K562 (cell line): Measurements from ENCODE around the gene STXBP6. TPM values are rescaled to one million over a fixed set of nuclear protein-coding genes. Genes with fewer than 3 reads are reported as not detected.

Experiments
- ATAC-seq: fragments of 200-7000 bp; cut with Tn5 transposase; 3 replicates; pipeline ENCODE4 v1.9.1; 2020; ENCODE audit warnings: moderate library complexity
- BruUV-seq: library from RNA; stranded (reverse); fragments of 400-500 nt; replicated peaks from 2 replicates; lab custom pipeline; 2021; lab: Mats Ljungman, UMichigan
- CTCF ChIA-PET: fragments of 300-600 bp; formaldehyde crosslinking; extraction: SDS; loops from one replicate; lab custom pipeline; 2021; ENCODE audit warnings: low intra/inter-chr PET ratio; lab: Yijun Ruan, JAX
- POLR2A ChIA-PET: fragments of 300-600, 350-650 bp; sonication (Branson Sonifier 250); formaldehyde crosslinking; extraction: SDS; loops from one replicate; lab custom pipeline; 2021; ENCODE audit warnings: antibody characterized with exemption, inconsistent platforms; lab: Yijun Ruan, JAX
- DNase-seq, 4 experiments: peaks; one replicate each; pipeline versions ENCODE4 v3.0.0 to v3.0.0-alpha.2; 2011 to 2018; ENCODE audit warnings: low spot score in 3 of 4, mixed read lengths in 3 of 4; ENCODE audit errors: extremely low read depth in 1 of 4
- FAIRE-seq: peaks from 2 replicates; lab custom pipeline; 2011; peaks lifted over from hg19 to GRCh38; lab: Jason Lieb, UNC
- H2AFZ ChIP-seq: 2 replicates; pipeline ENCODE4 v1.6.0; 2011; ENCODE audit warnings: low read depth, low read length, control low read depth, inconsistent platforms
- H3K27ac ChIP-seq: fragments of 200-600 bp; 3 replicates; pipeline ENCODE4 v1.8.0; 2011; ENCODE audit warnings: low read depth, mild to moderate bottlenecking, control low read depth, inconsistent platforms, low read length, moderate library complexity, mixed read lengths; ENCODE audit errors: extremely low read depth
- H3K27me3 ChIP-seq, 2 experiments: fragments of 300-600 bp in 1 of 2; 2 replicates in 1 of 2; 3 replicates in 1 of 2; pipeline versions ENCODE4 v1.6.0 to v1.8.0; 2011; ENCODE audit warnings: inconsistent platforms in 2 of 2, low read length in 2 of 2, mild to moderate bottlenecking in 1 of 2, mixed read lengths in 1 of 2, moderate library complexity in 1 of 2; ENCODE audit not compliant: control insufficient read depth in 2 of 2, insufficient read depth in 2 of 2
- H3K36me3 ChIP-seq: fragments of 300-600 bp; 3 replicates; pipeline ENCODE4 v1.8.0; 2011; ENCODE audit warnings: mild to moderate bottlenecking, low read length, inconsistent platforms; ENCODE audit not compliant: control insufficient read depth, insufficient read depth
- H3K4me1 ChIP-seq, 2 experiments: fragments of 200-600 bp in 1 of 2; replicated peaks in 1 of 2; 2 replicates in 1 of 2; 3 replicates in 1 of 2; pipeline versions ENCODE4 v1.5.1 to v1.8.0; 2011; ENCODE audit warnings: inconsistent platforms in 2 of 2, low read length in 2 of 2, mild to moderate bottlenecking in 1 of 2, mixed read lengths in 1 of 2, moderate library complexity in 1 of 2; ENCODE audit not compliant: control insufficient read depth in 2 of 2, insufficient read depth in 2 of 2
- H3K4me2 ChIP-seq: 2 replicates; pipeline ENCODE4 v1.6.1; 2011; ENCODE audit warnings: low read length, control low read depth, inconsistent platforms, mixed read lengths; ENCODE audit not compliant: insufficient read depth
- H3K4me3 ChIP-seq: fragments of 200-600 bp; sonication (generic), shearing (Covaris generic); 2 replicates; pipeline ENCODE4 v1.5.1; 2016; ENCODE audit warnings: control low read depth, inconsistent platforms
- H3K79me2 ChIP-seq: fragments of 200-600 bp; 3 replicates; pipeline ENCODE4 v1.8.0; 2011; ENCODE audit warnings: low read length, inconsistent platforms; ENCODE audit not compliant: control insufficient read depth, insufficient read depth
- H3K9ac ChIP-seq, 2 experiments: 2 replicates each; pipeline versions ENCODE4 v1.6.0 to v1.6.1; 2011; ENCODE audit warnings: low read depth in 2 of 2, low read length in 2 of 2, control low read depth in 1 of 2, inconsistent platforms in 1 of 2, mild to moderate bottlenecking in 1 of 2, mixed read lengths in 1 of 2; ENCODE audit not compliant: insufficient read depth in 1 of 2
- H3K9me1 ChIP-seq: one replicate; pipeline ENCODE4 v1.6.0; 2011; ENCODE audit warnings: inconsistent platforms, mild to moderate bottlenecking, low read length, moderate library complexity; ENCODE audit not compliant: control insufficient read depth, insufficient read depth
- H3K9me3 ChIP-seq: replicated peaks from 2 replicates; pipeline ENCODE4 v1.5.1; 2011; ENCODE audit warnings: low read depth, low read length, inconsistent platforms; ENCODE audit not compliant: control insufficient read depth, insufficient read depth
- H4K20me1 ChIP-seq: replicated peaks from 2 replicates; pipeline ENCODE4 v1.6.1; 2011; ENCODE audit warnings: low read length, inconsistent platforms, mixed read lengths; ENCODE audit not compliant: control insufficient read depth, insufficient read depth
- WGBS: fragments of 100-300 bp; shearing (Covaris generic); methylation state at CpG from one replicate; pipeline ENCODE4 v1.1.6; 2016; ENCODE audit warnings: low coverage, mixed read lengths; ENCODE audit not compliant: insufficient coverage; ENCODE audit errors: missing lambda C conversion rate; 5-methylcytosine and 5-hydroxymethylcytosine counted together
- in situ Hi-C: fragments of 300-500 bp; cut with MboI; formaldehyde crosslinking; loops from 4 replicates; pipeline ENCODE4 v1.15.0; 2018; ENCODE audit warnings: inconsistent platforms, mixed read lengths
- intact Hi-C: fragments of 100-400 bp; cut with micrococcal nuclease; formaldehyde crosslinking; loops from 2 replicates; pipeline ENCODE4 v1.14.2; 2022
- polyA plus RNA-seq, 8 experiments: library from polyadenylated mRNA; depleted of rRNA in 4 of 8; stranded (reverse) in 5 of 8; unstranded in 3 of 8; fragments of >200 nt; fragmentation: Nextera tagmentation in 2 of 8; fragmentation: Illumina TruSeq in 1 of 8; extraction: Ambion mirVana in 2 of 8; extraction: Trizol in 1 of 8; gene quantifications; 2 replicates each; pipeline versions ENCODE4 v1.2.1 to v1.2.3, GENCODE V29; 2011 to 2014; ENCODE audit warnings: inconsistent platforms in 1 of 8, missing spikeins in 1 of 8
- total RNA-seq, 7 experiments: library from RNA; depleted of rRNA in 6 of 7; stranded (reverse); fragments of >200 nt in 6 of 7; fragmentation: Illumina TruSeq in 2 of 7; extraction: Trizol in 2 of 7; gene quantifications; 2 replicates each; pipeline versions ENCODE4 v1.2.1 to v1.2.3, GENCODE V29; 2011 to 2021; ENCODE audit warnings: low replicate concordance in 1 of 7
- TF ChIP-seq, protein P1 (sequence below): conservative IDR thresholded peaks from 2 replicates; pipeline ENCODE4 v1.6.1; 2011; ENCODE audit warnings: low read depth, mild to moderate bottlenecking, low read length; ENCODE audit not compliant: control insufficient read depth
- TF ChIP-seq, protein P2 (sequence below): sonication (generic); formaldehyde crosslinking; IDR thresholded peaks from 2 replicates; pipeline ENCODE4 v1.5.0; 2020; ENCODE audit warnings: missing genetic modification reagents

The STXBP6 gene
- total and polyA plus RNA-seq, 9 of the 15 experiments (the other 6 are each of a cell fraction or from before 2014, with no cell fraction given) = 0.27 to 0.89 (median 0.59) TPM

DNA sequence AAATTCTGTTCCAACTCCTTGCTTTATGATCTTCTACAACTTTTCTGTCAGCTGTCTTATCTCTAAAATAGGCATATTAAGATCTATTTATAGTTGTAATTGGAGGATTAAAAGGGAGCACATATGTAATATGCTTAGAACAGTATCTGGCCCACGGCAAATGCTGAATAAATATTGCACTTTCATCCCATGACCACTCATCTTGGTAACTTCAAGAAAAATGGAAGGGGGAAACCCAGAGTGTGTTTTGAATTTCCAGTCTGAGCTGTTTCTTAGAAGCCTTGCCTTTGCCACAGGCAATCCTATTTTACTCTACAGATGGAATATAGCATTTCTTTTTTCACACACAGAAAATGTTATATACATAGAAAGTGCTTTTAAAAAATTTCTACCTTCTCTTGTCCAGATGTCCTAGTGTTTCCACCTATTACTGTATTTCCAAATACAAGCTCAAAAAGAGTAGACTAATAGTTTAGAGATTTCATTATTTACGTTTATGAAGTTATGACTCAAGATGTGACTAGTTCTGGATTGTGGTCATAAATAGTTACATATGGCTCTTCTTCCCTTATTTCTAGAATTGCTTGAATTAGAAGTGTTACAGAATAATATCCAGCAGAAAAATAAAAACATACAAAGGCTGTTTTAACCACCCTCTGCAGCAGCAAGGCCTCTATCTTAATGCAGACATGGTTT is 6.2 kb upstream of the STXBP6 start:
- FAIRE-seq (no peak), ATAC-seq (no peak), DNase-seq (no peak)
- Histone ChIP-seq H2AFZ (no peak overlapping the region), H3K9ac (no peak overlapping the region), H3K4me1 (no peaks in the 10 kb centered on the region), H3K27me3 (peaks cover 0 to 4% of the 10 kb centered on the region in 2 experiments; a peak in 2 of 5 replicates), H4K20me1 (no peaks in the 10 kb centered on the region), H3K79me2 (no peaks in the 10 kb centered on the region), H3K9me1 (no peaks in the 10 kb centered on the region), H3K36me3 (no peaks in the 10 kb centered on the region), H3K9me3 (no peaks in the 10 kb centered on the region), H3K4me2 (no peak overlapping the region), H3K27ac (no peak overlapping the region), H3K4me3 (no peak overlapping the region)
- no TSS peak for BruUV-seq
- POLR2A ChIA-PET = no interaction called here
- intact Hi-C loops (no loop called here), in situ Hi-C loops (no loop called here)
- TF ChIP-seq, protein P1, sequence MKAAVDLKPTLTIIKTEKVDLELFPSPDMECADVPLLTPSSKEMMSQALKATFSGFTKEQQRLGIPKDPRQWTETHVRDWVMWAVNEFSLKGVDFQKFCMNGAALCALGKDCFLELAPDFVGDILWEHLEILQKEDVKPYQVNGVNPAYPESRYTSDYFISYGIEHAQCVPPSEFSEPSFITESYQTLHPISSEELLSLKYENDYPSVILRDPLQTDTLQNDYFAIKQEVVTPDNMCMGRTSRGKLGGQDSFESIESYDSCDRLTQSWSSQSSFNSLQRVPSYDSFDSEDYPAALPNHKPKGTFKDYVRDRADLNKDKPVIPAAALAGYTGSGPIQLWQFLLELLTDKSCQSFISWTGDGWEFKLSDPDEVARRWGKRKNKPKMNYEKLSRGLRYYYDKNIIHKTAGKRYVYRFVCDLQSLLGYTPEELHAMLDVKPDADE = no peak
- TF ChIP-seq, protein P2, sequence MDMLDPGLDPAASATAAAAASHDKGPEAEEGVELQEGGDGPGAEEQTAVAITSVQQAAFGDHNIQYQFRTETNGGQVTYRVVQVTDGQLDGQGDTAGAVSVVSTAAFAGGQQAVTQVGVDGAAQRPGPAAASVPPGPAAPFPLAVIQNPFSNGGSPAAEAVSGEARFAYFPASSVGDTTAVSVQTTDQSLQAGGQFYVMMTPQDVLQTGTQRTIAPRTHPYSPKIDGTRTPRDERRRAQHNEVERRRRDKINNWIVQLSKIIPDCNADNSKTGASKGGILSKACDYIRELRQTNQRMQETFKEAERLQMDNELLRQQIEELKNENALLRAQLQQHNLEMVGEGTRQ (CRISPR knock-in tag) = no peak
- WGBS = 0% methylated on average over 2 of the region's 2 CpGs
- CTCF ChIA-PET = no interaction called here
